PC-3 (cell line): ENCODE measurements around the gene SSC4D. TPM values are rescaled to one million over a fixed set of nuclear protein-coding genes. Genes with fewer than 3 reads are reported as not detected.

Source experiments
- ATAC-seq: fragments of 200-7000 bp; cut with Tn5 transposase; 2 replicates; pipeline ENCODE4 v1.9.1; 2020; ENCODE audit warnings: mild to moderate bottlenecking, moderate library complexity
- BruUV-seq: library from RNA; stranded (reverse); fragments of 400-500 nt; replicated peaks from 2 replicates; lab custom pipeline; 2021; lab: Mats Ljungman, UMichigan
- CTCF ChIA-PET: fragments of 300-600 bp; sonication (Branson Sonifier 250); formaldehyde crosslinking; loops from one replicate; lab custom pipeline; 2022; ENCODE audit warnings: antibody characterized with exemption; lab: Charles Lee
- POLR2A ChIA-PET: fragments of 300-600 bp; sonication (Branson Sonifier 250); formaldehyde crosslinking; loops from one replicate; lab custom pipeline; 2022; ENCODE audit warnings: antibody characterized with exemption; ENCODE audit not compliant: unreplicated experiment; lab: Charles Lee
- DNase-seq: peaks from one replicate; pipeline ENCODE4 v3.0.0-alpha.2; 2015
- H2AFZ ChIP-seq: fragments of 300-600 bp; sonication (generic); 2 replicates; pipeline ENCODE4 v1.6.0; 2016; ENCODE audit warnings: antibody characterized with exemption, low read length
- H3F3A ChIP-seq: fragments of 300-600 bp; sonication (generic); one replicate; pipeline ENCODE4 v1.6.0; 2017; ENCODE audit warnings: antibody characterized with exemption, low read length, control low read depth, mild to moderate bottlenecking; ENCODE audit not compliant: unreplicated experiment
- H3K27ac ChIP-seq: fragments of 300-600 bp; sonication (generic); 2 replicates; pipeline ENCODE4 v1.5.1; 2016; ENCODE audit warnings: mild to moderate bottlenecking, low read length
- H3K27me3 ChIP-seq: fragments of 300-600 bp; sonication (generic); 2 replicates; pipeline ENCODE4 v1.6.1; 2016; ENCODE audit warnings: low read length, mixed read lengths
- H3K36me3 ChIP-seq: fragments of 300-600 bp; sonication (generic); 2 replicates; pipeline ENCODE4 v1.6.1; 2016; ENCODE audit warnings: low read depth, mixed run types, low read length, mixed read lengths
- H3K4me1 ChIP-seq: fragments of 300-600 bp; sonication (generic); 2 replicates; pipeline ENCODE4 v1.5.1; 2016; ENCODE audit warnings: low read length; ENCODE audit not compliant: insufficient read depth
- H3K4me2 ChIP-seq: fragments of 300-600 bp; sonication (generic); 2 replicates; pipeline ENCODE4 v1.6.0; 2016; ENCODE audit warnings: low read length
- H3K4me3 ChIP-seq: fragments of 300-600 bp; sonication (generic); 2 replicates; pipeline ENCODE4 v1.5.1; 2016; ENCODE audit warnings: mild to moderate bottlenecking, low read length, mixed read lengths
- H3K79me2 ChIP-seq: fragments of 300-600 bp; sonication (generic); 2 replicates; pipeline ENCODE4 v1.6.1; 2017; ENCODE audit warnings: low read length, mixed read lengths
- H3K9ac ChIP-seq: fragments of 300-600 bp; sonication (generic); 2 replicates; pipeline ENCODE4 v1.6.0; 2016; ENCODE audit warnings: mild to moderate bottlenecking, low read length
- H3K9me2 ChIP-seq: fragments of 300-600 bp; sonication (generic); replicated peaks from 2 replicates; pipeline ENCODE4 v1.6.1; 2016; ENCODE audit warnings: mixed run types, low read length, mixed read lengths
- H3K9me3 ChIP-seq: fragments of 300-600 bp; sonication (generic); 2 replicates; pipeline ENCODE4 v1.6.1; 2016; ENCODE audit warnings: low read length, mixed read lengths
- H4K20me1 ChIP-seq: fragments of 300-600 bp; sonication (generic); 2 replicates; pipeline ENCODE4 v1.6.1; 2016; ENCODE audit warnings: low read length, mixed read lengths
- EZH2 ChIP-seq: fragments of 300-600 bp; sonication (generic); IDR thresholded peaks from one replicate; pipeline ENCODE4 v1.6.1; 2017; ENCODE audit warnings: antibody characterized with exemption, mild to moderate bottlenecking, low read length; ENCODE audit not compliant: unreplicated experiment
- EZH2phosphoT487 ChIP-seq: fragments of 300-600 bp; sonication (generic); IDR thresholded peaks from 2 replicates; pipeline ENCODE4 v1.6.1; 2018; ENCODE audit warnings: mild to moderate bottlenecking, antibody characterized with exemption, low read length, borderline replicate concordance
- intact Hi-C: fragments of 100-400 bp; cut with micrococcal nuclease; formaldehyde crosslinking; loops from 2 replicates; pipeline ENCODE4 v1.9.0; 2023
- total RNA-seq: library from RNA; depleted of rRNA; stranded (reverse); fragments of >200 nt; gene quantifications from 2 replicates; pipeline ENCODE4 v1.2.3, GENCODE V29; 2014
- TF ChIP-seq, protein P1 (sequence below): fragments of 300-600 bp; sonication (generic); conservative IDR thresholded peaks from 2 replicates; pipeline ENCODE4 v1.5.1; 2017; ENCODE audit warnings: antibody characterized with exemption, low read depth, mild to moderate bottlenecking, low read length

Gene SSC4D
- total RNA-seq, 1 experiment from 2014 or later, result 1.3 TPM

DNA sequence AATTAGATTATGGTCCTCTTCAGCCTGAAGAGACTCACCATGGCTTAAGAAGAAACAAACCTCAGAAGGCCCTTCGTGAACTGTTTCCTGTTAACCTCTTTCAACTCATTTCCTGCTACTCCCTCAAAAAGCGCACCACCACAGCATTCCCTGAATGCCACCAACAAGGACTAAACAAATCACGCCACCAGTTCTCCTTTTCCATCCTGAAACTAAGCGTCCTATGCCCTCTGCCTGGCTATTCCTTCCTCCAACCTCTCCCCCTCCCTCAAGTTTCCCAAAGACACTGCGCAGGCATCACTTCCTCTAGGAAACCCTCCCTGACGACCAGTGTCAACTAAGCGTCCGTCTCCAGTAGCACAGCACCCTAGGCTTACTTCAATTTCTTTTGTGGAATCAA, 62.7 kb downstream of the SSC4D start:
- Histone ChIP-seq H3K27me3 (no peaks in the 10 kb centered on the region), H3K9me3 (no peaks in the 10 kb centered on the region), H3K4me1 (0 out of 2 replicates have a peak, but pooled peaks cover 3% of the 10 kb centered on the region), H2AFZ (no peak overlapping the region), H4K20me1 (peaks cover 64% of the 10 kb centered on the region), H3K4me3 (no peak overlapping the region), H3K36me3 (peaks cover 67% of the 10 kb centered on the region), H3K79me2 (peaks cover 100% of the 10 kb centered on the region), H3K4me2 (no peak overlapping the region), H3K9me2 (no peaks in the 10 kb centered on the region), H3F3A (no peaks in the 10 kb centered on the region), H3K27ac (no peak overlapping the region), H3K9ac (no peak overlapping the region)
- DNase-seq (no peak), ATAC-seq (no peak)
- POLR2A ChIA-PET, result no interaction called here
- CTCF ChIA-PET, result no interaction called here
- intact Hi-C loops, result no loop called here
- BruUV-seq, result no TSS peak
- TF ChIP-seq EZH2, result no peak
- no peak for TF ChIP-seq EZH2phosphoT487
- TF ChIP-seq, protein P1, sequence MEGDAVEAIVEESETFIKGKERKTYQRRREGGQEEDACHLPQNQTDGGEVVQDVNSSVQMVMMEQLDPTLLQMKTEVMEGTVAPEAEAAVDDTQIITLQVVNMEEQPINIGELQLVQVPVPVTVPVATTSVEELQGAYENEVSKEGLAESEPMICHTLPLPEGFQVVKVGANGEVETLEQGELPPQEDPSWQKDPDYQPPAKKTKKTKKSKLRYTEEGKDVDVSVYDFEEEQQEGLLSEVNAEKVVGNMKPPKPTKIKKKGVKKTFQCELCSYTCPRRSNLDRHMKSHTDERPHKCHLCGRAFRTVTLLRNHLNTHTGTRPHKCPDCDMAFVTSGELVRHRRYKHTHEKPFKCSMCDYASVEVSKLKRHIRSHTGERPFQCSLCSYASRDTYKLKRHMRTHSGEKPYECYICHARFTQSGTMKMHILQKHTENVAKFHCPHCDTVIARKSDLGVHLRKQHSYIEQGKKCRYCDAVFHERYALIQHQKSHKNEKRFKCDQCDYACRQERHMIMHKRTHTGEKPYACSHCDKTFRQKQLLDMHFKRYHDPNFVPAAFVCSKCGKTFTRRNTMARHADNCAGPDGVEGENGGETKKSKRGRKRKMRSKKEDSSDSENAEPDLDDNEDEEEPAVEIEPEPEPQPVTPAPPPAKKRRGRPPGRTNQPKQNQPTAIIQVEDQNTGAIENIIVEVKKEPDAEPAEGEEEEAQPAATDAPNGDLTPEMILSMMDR, result no peak

DNA sequence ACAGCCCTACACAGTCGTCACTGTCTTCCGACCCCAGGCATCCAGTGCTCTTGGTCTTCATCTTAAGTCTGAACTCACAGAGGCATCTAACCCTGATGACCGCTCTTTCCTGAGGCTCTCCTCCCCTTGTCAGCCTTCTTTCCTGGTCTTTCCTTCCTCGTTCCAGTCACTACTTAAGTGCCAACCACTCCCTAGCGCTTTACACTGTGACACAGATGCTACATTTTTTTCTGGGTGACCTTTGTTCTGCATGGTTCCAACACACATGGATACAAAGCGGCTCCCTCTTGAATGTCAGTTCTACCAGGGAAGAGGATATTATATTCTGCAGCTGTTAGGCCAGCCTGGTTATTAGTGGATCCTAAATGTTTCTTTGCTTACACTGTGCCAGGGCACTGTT, 63.4 kb downstream of the SSC4D start:
- no TSS peak for BruUV-seq

DNA sequence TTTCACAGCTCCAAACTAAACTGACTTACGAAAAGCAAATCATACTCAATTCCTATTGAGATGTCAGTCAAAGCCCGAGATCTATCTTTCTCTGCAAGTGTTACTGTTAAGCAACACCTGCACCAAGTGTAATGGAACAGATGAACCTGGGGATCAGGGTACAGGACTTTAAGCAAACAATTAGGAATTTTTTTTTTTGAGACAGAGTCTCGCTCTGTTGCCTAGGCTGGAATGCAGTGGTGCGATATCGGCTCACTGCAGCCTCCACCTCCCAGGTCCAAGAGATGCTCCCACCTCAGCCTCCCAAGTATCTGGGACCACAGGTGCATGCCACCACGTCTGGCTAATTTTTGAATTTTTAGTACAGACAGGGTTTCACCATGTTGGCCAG, 65.6 kb downstream of the SSC4D start:
- Histone ChIP-seq H3F3A (no peaks in the 10 kb centered on the region), H3K79me2 (peaks cover 100% of the 10 kb centered on the region), H3K9me2 (no peaks in the 10 kb centered on the region), H3K4me1 (peaks cover 15% of the 10 kb centered on the region), H3K27me3 (no peaks in the 10 kb centered on the region), H3K36me3 (peaks cover 64% of the 10 kb centered on the region), H3K9ac (no peak overlapping the region), H3K27ac (no peak overlapping the region), H4K20me1 (peaks cover 61% of the 10 kb centered on the region), H2AFZ (no peak overlapping the region), H3K4me3 (no peak overlapping the region), H3K4me2 (no peak overlapping the region), H3K9me3 (no peaks in the 10 kb centered on the region)
- ATAC-seq (no peak), DNase-seq (no peak)
- CTCF ChIA-PET, result no interaction called here
- TF ChIP-seq EZH2, result no peak
- no peak for TF ChIP-seq EZH2phosphoT487
- TF ChIP-seq, protein P1, result no peak
- BruUV-seq, result no TSS peak
- intact Hi-C loops, result no loop called here
- POLR2A ChIA-PET, result no interaction called here

More for the DNA sequence above, 63.4 kb downstream of the SSC4D start:
- intact Hi-C loops, result no loop called here
- ChIA-PET POLR2A (no interaction called here), CTCF (no interaction called here)
- Histone ChIP-seq H2AFZ (no peak overlapping the region), H3K9me3 (no peaks in the 10 kb centered on the region), H3K36me3 (peaks cover 70% of the 10 kb centered on the region), H3K27ac (no peak overlapping the region), H3K4me3 (no peak overlapping the region), H3K27me3 (no peaks in the 10 kb centered on the region), H3K9me2 (no peaks in the 10 kb centered on the region), H3F3A (no peaks in the 10 kb centered on the region), H3K79me2 (peaks cover 100% of the 10 kb centered on the region), H3K9ac (no peak overlapping the region), H3K4me1 (peaks cover 8% of the 10 kb centered on the region; the same call in 1 of the 2 replicates), H3K4me2 (no peak overlapping the region), H4K20me1 (peaks cover 62% of the 10 kb centered on the region)
- TF ChIP-seq EZH2 (no peak), EZH2phosphoT487 (no peak)
- TF ChIP-seq, protein P1, result no peak
- ATAC-seq, result no peak
- no peak for DNase-seq
